HFF-Myc (cell line): Measurements from ENCODE around the gene RPS6KA2.

Experiments
- DNase-seq: peaks from one replicate; pipeline ENCODE4 v3.0.0-alpha.2; 2011; ENCODE audit warnings: low read depth; ENCODE audit errors: extremely low read depth
- H3K4me3 ChIP-seq: replicated peaks from 2 replicates; pipeline ENCODE4 v1.5.1; 2011; ENCODE audit warnings: low read depth, mild to moderate bottlenecking, control low read depth, low read length
- TF ChIP-seq, protein P1 (sequence below): IDR thresholded peaks from 2 replicates; pipeline ENCODE4 v1.5.1; 2012; ENCODE audit warnings: mild to moderate bottlenecking, low read depth, low read length, control low read depth; ENCODE audit errors: missing control alignments

Gene RPS6KA2

DNA sequence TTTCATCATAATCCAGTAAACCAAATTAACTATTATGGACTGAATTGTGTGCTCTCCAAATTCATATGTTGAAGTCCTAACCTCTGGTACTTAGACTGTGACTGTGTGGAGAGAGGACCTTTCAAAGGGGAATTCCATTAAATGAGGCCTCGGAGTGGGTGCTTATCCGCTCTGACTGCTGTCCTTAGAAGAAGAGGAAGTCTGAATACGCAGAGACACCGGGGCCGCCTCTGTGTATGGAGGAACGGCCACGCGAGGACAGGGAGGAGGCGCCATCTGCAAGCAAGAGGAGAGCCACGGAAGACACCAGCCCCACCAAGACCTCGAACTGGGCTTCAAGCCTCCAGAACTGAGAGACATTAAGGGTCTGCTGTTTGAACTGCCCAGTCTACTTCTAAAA is 35.6 kb upstream of the RPS6KA2 start:
- no peak overlapping the region for H3K4me3 ChIP-seq
- DNase-seq = no peak
- TF ChIP-seq, protein P1, sequence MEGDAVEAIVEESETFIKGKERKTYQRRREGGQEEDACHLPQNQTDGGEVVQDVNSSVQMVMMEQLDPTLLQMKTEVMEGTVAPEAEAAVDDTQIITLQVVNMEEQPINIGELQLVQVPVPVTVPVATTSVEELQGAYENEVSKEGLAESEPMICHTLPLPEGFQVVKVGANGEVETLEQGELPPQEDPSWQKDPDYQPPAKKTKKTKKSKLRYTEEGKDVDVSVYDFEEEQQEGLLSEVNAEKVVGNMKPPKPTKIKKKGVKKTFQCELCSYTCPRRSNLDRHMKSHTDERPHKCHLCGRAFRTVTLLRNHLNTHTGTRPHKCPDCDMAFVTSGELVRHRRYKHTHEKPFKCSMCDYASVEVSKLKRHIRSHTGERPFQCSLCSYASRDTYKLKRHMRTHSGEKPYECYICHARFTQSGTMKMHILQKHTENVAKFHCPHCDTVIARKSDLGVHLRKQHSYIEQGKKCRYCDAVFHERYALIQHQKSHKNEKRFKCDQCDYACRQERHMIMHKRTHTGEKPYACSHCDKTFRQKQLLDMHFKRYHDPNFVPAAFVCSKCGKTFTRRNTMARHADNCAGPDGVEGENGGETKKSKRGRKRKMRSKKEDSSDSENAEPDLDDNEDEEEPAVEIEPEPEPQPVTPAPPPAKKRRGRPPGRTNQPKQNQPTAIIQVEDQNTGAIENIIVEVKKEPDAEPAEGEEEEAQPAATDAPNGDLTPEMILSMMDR = no peak

DNA sequence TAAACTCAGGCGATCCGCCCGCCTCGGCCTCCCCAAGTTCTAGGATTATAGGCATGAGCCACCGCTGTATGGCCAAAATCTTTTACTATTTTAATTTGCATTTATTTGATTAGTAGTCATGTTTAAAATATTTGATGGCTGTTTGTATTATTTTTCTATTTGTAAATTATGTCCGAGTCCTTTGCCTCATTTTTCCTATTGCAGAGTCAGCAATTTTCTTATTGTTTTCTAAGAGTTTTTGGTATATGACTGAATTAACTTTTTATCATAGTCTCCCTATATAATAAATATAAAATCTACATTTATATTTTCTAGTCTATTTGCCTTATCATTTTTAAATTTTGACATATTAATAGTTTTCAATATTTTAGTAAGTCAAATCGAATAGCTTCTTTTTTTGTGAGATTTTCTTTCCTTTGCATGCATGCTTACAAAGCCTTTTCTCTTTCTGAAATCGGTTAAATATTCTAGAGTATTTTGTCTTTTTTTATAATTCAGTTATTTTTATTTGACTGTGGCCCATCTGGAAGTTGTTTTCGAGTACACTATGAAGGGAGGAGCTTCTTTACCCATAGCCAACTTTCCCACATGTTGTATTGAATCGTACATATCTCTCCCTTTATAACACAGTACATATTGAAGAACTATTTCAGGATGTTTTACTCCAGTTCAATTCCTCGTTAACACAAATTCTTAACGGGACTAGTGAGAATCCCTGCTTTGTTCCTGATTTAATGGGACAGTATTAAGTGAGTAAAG is 34.5 kb upstream of the RPS6KA2 start:
- DNase-seq = no peak
- TF ChIP-seq, protein P1 = no peak
- no peak overlapping the region for H3K4me3 ChIP-seq

GRCh38 chr6:166660157-166660688 is 33.2 kb upstream of the RPS6KA2 start:
- no peak overlapping the region for H3K4me3 ChIP-seq
- DNase-seq = no peak
- TF ChIP-seq, protein P1 = no peak

DNA sequence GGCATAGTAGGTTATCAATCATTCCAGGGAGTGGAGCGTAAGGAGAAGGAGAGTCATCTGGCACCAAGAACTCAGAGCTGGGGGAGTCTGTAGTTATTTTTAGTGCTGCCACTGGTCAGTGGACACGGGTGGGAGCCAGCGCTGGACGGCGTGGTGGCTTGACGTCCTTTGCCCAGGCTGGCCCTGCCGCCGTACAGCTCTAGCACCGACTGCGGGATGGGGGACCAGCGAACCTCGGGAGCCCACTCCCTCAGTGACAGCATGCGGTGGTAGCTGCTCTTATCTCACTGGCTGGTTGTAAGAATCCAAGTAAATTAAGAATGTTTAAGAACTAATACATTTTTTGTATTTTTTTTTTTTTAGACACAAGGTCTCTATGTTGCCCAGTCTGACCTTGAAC is 32.5 kb upstream of the RPS6KA2 start:
- TF ChIP-seq, protein P1 = no peak
- no peak for DNase-seq
- no peak overlapping the region for H3K4me3 ChIP-seq

GRCh38 chr6:166658792-166659150 is 31.7 kb upstream of the RPS6KA2 start:
- no peak overlapping the region for H3K4me3 ChIP-seq
- TF ChIP-seq, protein P1 = no peak
- no peak for DNase-seq

- TF ChIP-seq, protein P1 = no peak
- no peak for DNase-seq
- no peak overlapping the region for H3K4me3 ChIP-seq
These were observed 31.2 kb upstream of the RPS6KA2 start for GRCh38 chr6:166658115-166658791.
